NT2/D1 (cell line): ENCODE measurements around the gene FBLN2.

Experiments used
- DNase-seq: peaks from one replicate; pipeline ENCODE4 v3.0.0-alpha.2; 2011; ENCODE audit warnings: low read depth, low spot score
- H3K27me3 ChIP-seq: 2 replicates; pipeline ENCODE4 v1.6.0; 2011; ENCODE audit warnings: mild to moderate bottlenecking; ENCODE audit not compliant: insufficient read length, insufficient read depth
- H3K36me3 ChIP-seq: 2 replicates; pipeline ENCODE4 v1.6.1; 2011; ENCODE audit warnings: mild to moderate bottlenecking, low read length, mixed read lengths; ENCODE audit not compliant: insufficient read depth, insufficient read length
- H3K4me1 ChIP-seq: 2 replicates; pipeline ENCODE4 v1.5.1; 2011; ENCODE audit not compliant: insufficient read depth, insufficient read length
- H3K4me3 ChIP-seq: 2 replicates; pipeline ENCODE4 v1.5.1; 2011; ENCODE audit warnings: low read depth; ENCODE audit not compliant: insufficient read length
- H3K9ac ChIP-seq: 2 replicates; pipeline ENCODE4 v1.6.0; 2011; ENCODE audit warnings: low read depth; ENCODE audit not compliant: insufficient read length
- H3K9me3 ChIP-seq: 2 replicates; pipeline ENCODE4 v1.5.1; 2011; ENCODE audit warnings: mild to moderate bottlenecking, low read length; ENCODE audit not compliant: insufficient read depth
- SUZ12 ChIP-seq: IDR thresholded peaks from 2 replicates; pipeline ENCODE4 v1.6.1; 2011; ENCODE audit not compliant: insufficient read length, insufficient read depth; ENCODE audit errors: extremely low read depth
- YY1 ChIP-seq: IDR thresholded peaks from 2 replicates; pipeline ENCODE4 v1.6.1; 2011; ENCODE audit not compliant: insufficient read length, insufficient read depth
- ZNF274 ChIP-seq: IDR thresholded peaks from 2 replicates; pipeline ENCODE4 v1.6.1; 2011; ENCODE audit warnings: mild to moderate bottlenecking, low read depth, low read length

The FBLN2 gene

DNA sequence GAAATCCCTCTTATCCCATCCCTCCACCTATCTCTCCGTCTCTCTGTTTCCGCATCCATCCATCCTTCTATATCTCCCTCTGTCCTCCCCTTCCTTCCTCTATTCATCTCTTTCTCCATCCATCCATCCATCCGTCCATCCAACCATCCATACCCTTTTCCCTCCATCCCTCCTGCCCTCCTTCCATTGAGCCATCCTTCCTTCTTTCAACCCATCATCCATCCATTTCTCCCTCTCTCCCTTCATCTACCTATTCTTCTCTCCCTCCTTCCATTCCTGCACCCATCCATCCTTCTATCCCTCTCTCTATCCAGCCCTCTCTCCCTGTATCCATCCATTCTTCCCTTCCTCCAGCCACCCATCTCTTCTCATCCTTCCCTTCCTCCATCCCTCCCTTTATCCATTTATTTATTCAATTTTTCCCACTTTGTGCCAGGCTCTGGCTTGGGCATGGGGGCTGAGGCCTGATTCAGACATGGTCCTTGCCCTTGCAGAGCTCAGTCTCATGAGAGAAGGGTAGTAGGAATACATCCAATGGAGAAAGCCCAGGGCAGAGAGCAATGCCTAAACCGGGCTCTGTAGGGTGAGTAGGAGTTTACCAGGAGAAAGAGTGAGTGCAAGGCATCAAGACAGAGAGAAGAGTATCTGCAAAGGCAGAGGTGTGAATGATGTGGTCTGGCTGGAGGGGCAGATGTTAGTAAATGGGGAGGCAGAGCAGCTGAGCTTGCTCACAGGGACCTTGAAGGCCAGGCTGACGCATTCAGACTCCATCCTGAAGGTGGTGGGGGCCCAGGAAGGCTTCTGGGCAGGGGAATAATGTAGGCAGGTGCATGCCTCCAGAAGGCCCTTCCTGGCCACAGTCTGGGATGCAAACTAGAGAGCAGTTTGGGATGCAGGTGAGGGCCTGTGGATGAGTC lies 19.5 kb upstream of the FBLN2 start:
- Histone ChIP-seq H3K36me3 (no peaks in the 10 kb centered on the region), H3K27me3 (no peaks in the 10 kb centered on the region), H3K4me1 (peaks cover 17% of the 10 kb centered on the region), H3K9ac (no peak overlapping the region), H3K9me3 (no peaks in the 10 kb centered on the region), H3K4me3 (no peak overlapping the region)
- no peak for DNase-seq
- no peak for TF ChIP-seq YY1
- no peak for TF ChIP-seq ZNF274
- no peak for TF ChIP-seq SUZ12

DNA sequence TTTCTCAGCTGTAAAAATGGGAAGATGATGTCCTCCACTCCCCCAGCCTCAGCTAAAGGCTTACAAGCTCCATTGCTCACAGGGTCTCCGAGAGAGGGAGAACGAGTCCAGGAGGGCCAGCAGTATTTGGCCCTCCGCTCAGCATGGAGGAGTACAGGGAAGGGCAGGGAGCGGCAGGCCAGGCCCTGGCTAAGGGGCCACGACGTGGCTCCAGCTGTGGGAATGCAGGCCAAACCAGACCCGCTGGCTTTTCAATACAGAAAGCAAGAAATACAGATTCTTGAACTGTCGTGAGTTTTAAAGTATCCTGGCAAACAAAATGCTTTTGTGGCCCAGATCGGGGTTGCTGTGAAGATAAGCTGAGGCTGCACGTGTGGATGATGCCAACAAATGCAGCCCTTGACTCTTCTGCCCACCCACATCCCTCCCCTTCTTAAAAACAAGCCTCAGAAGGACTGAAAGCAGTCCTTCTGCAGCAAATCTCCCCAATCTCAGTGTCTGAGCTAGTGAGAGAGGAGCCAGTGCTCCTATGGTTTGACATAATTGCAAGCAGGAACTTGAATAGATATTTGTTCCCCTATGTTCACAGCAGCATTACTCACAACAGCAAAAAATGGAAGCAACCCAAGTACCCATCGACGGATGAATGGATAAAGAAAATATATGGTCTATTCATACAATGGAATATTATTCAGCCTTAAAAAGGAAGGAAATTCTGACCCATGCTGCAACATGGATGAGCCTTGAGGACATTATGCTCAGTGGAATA lies 18.5 kb upstream of the FBLN2 start:
- no peak for TF ChIP-seq YY1
- no peak for TF ChIP-seq ZNF274
- TF ChIP-seq SUZ12, result no peak
- Histone ChIP-seq H3K36me3 (no peaks in the 10 kb centered on the region), H3K27me3 (no peaks in the 10 kb centered on the region), H3K9ac (no peak overlapping the region), H3K4me1 (peaks cover 17% of the 10 kb centered on the region), H3K9me3 (no peaks in the 10 kb centered on the region), H3K4me3 (no peak overlapping the region)
- no peak for DNase-seq

- no peaks in the 10 kb centered on the region for H3K36me3 ChIP-seq
- H3K9me3 ChIP-seq, result no peaks in the 10 kb centered on the region
- no peak overlapping the region for H3K9ac ChIP-seq
- no peaks in the 10 kb centered on the region for H3K27me3 ChIP-seq
- no peak for DNase-seq
- TF ChIP-seq YY1, result no peak
- no peak overlapping the region for H3K4me3 ChIP-seq
- H3K4me1 ChIP-seq, result peaks cover 14% of the 10 kb centered on the region
Measured at GRCh38 chr3:13532085-13532484, 16.8 kb upstream of the FBLN2 start.

GRCh38 chr3:13532631-13533030 lies 16.3 kb upstream of the FBLN2 start:
- Histone ChIP-seq H3K36me3 (no peaks in the 10 kb centered on the region), H3K4me1 (peaks cover 16% of the 10 kb centered on the region), H3K9ac (no peak overlapping the region), H3K4me3 (no peak overlapping the region), H3K27me3 (no peaks in the 10 kb centered on the region), H3K9me3 (no peaks in the 10 kb centered on the region)
- DNase-seq, result no peak
- TF ChIP-seq ZNF274 (no peak), YY1 (no peak), SUZ12 (no peak)

DNA sequence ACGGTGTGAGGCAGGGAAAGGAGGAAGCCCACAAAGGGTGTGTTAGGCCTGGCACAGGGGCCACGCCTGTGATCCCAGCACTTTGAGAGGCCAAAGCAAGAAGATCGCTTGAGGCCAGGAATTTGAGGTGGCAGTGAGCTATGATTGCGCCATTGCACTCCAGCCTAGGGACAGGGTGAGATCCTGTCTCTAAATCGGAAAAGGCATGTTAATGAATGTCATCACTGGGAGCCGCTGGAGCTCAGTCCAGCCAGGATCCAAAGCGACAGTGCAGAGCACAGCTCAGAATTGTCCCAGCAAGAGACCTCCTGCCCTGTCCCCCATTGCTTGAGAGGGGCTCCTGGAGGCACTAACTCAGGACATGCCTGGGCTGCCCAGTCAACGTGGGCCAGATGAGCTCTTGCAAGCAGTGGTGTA lies 15.0 kb upstream of the FBLN2 start:
- H3K27me3 ChIP-seq, result no peaks in the 10 kb centered on the region
- no peak for TF ChIP-seq YY1
- no peak overlapping the region for H3K4me3 ChIP-seq

GRCh38 chr3:13535526-13535875 lies 13.4 kb upstream of the FBLN2 start:
- DNase-seq, result no peak
- no peak for TF ChIP-seq SUZ12
- TF ChIP-seq YY1, result no peak
- no peak for TF ChIP-seq ZNF274
- no peaks in the 10 kb centered on the region for H3K9me3 ChIP-seq
- H3K27me3 ChIP-seq, result no peaks in the 10 kb centered on the region
- H3K36me3 ChIP-seq, result no peaks in the 10 kb centered on the region
- H3K4me3 ChIP-seq, result no peak overlapping the region
- no peak overlapping the region for H3K9ac ChIP-seq
- H3K4me1 ChIP-seq, result peaks cover 15% of the 10 kb centered on the region

More for the DNA sequence above, 15.0 kb upstream of the FBLN2 start:
- no peak overlapping the region for H3K9ac ChIP-seq
- DNase-seq, result no peak
- H3K9me3 ChIP-seq, result no peaks in the 10 kb centered on the region
- peaks cover 14% of the 10 kb centered on the region for H3K4me1 ChIP-seq
- H3K36me3 ChIP-seq, result no peaks in the 10 kb centered on the region

DNA sequence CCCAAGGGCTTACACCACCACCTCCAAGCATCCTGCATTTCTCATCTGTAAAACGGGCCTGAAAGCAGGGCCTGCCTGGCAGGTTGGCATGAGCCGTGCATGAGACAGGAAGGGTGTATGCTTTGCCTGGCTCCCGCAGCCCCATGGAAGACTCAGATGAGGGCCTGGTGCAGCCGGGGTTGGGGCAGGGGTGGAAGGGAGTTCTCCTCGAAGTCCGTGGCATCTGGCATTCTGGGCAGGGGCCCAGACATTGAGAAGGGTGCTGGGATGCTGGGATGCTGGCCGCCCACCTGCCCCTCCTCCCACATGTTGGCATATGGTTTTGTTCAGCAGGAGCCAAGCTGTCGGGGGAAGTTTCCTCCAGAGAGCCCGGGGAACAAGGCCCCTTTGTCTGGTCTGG lies 13.0 kb upstream of the FBLN2 start:
- no peak for DNase-seq
- Histone ChIP-seq H3K9me3 (no peaks in the 10 kb centered on the region), H3K4me1 (peaks cover 15% of the 10 kb centered on the region), H3K9ac (no peak overlapping the region), H3K4me3 (no peak overlapping the region), H3K27me3 (no peaks in the 10 kb centered on the region), H3K36me3 (no peaks in the 10 kb centered on the region)
- no peak for TF ChIP-seq YY1
- TF ChIP-seq ZNF274, result no peak
- no peak for TF ChIP-seq SUZ12
